Measurements from ENCODE around the gene CFAP299.

DNA sequence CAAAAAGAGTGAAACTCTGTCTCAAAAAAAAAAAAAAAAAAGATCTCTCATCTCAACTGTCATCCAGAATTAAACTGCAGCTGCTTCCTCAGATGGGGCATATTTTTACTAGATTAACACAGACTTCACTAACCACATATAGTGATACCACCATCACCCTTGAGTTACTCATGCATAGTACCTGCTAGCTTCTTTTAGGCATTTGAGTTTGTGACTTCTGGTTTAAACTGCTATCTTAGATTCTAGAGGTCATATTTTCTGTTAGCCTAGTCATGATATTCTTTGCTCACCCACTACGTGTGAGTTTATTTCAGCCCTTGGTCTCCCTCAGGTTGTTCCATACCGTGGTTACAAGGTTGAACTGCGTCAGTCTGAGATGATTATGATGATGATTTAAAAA is 540.1 kb downstream of the CFAP299 start:
- TF ChIP-seq, protein P1, sequence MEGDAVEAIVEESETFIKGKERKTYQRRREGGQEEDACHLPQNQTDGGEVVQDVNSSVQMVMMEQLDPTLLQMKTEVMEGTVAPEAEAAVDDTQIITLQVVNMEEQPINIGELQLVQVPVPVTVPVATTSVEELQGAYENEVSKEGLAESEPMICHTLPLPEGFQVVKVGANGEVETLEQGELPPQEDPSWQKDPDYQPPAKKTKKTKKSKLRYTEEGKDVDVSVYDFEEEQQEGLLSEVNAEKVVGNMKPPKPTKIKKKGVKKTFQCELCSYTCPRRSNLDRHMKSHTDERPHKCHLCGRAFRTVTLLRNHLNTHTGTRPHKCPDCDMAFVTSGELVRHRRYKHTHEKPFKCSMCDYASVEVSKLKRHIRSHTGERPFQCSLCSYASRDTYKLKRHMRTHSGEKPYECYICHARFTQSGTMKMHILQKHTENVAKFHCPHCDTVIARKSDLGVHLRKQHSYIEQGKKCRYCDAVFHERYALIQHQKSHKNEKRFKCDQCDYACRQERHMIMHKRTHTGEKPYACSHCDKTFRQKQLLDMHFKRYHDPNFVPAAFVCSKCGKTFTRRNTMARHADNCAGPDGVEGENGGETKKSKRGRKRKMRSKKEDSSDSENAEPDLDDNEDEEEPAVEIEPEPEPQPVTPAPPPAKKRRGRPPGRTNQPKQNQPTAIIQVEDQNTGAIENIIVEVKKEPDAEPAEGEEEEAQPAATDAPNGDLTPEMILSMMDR (IDR thresholded peaks at IDR 0.05; ENCODE audit: insufficient read depth, low read depth, low read length) = no peak
- no peak for TF ChIP-seq EZH2 (IDR thresholded peaks at IDR 0.05; ENCODE audit: insufficient read depth, low read length)
